HG02885 (cell line): ENCODE results near the gene RANBP9.

Experiments
- ATAC-seq: cut with Tn5 transposase; IDR thresholded peaks from one replicate; pipeline ENCODE4 v1.9.1; 2021; ENCODE audit warnings: mild to moderate bottlenecking; ENCODE audit not compliant: unreplicated experiment, poor library complexity

The RANBP9 gene

GRCh38 chr6:13613029-13613594 is 98.5 kb downstream of the RANBP9 start:
- ATAC-seq = no peak

- ATAC-seq = no peak
Measured at GRCh38 chr6:13611715-13612114, 99.9 kb downstream of the RANBP9 start.

- ATAC-seq = no peak
Measured at GRCh38 chr6:13605634-13606033, 106.0 kb downstream of the RANBP9 start.

- no peak for ATAC-seq
Measured at GRCh38 chr6:13604546-13605416, 106.9 kb downstream of the RANBP9 start.

- no peak for ATAC-seq
Measured at GRCh38 chr6:13604135-13604534, 107.5 kb downstream of the RANBP9 start.

- ATAC-seq = no peak
Measured at GRCh38 chr6:13600036-13600435, 111.6 kb downstream of the RANBP9 start.

- no peak for ATAC-seq
Measured at GRCh38 chr6:13597073-13597472, 114.6 kb downstream of the RANBP9 start.

- no peak for ATAC-seq
Measured at GRCh38 chr6:13593720-13594119, 117.9 kb downstream of the RANBP9 start.

GRCh38 chr6:13593103-13593502 is 118.5 kb downstream of the RANBP9 start:
- no peak for ATAC-seq

GRCh38 chr6:13591205-13591921 is 120.3 kb downstream of the RANBP9 start:
- ATAC-seq = no peak

GRCh38 chr6:13590574-13591153 is 121.0 kb downstream of the RANBP9 start:
- ATAC-seq = no peak

- ATAC-seq = no peak
Measured at GRCh38 chr6:13589801-13590200, 121.8 kb downstream of the RANBP9 start.

GRCh38 chr6:13586603-13587542 is 124.8 kb downstream of the RANBP9 start:
- ATAC-seq = no peak

- no peak for ATAC-seq
Measured at GRCh38 chr6:13581700-13582229, 129.9 kb downstream of the RANBP9 start.

GRCh38 chr6:13579911-13580310 is 131.7 kb downstream of the RANBP9 start:
- no peak for ATAC-seq

- no peak for ATAC-seq
Measured at GRCh38 chr6:13577926-13578325, 133.7 kb downstream of the RANBP9 start.

GRCh38 chr6:13576017-13576416 is 135.6 kb downstream of the RANBP9 start:
- no peak for ATAC-seq

- no peak for ATAC-seq
Measured at GRCh38 chr6:13575377-13575775, 136.3 kb downstream of the RANBP9 start.

- ATAC-seq = peak; percentile 67
Measured at GRCh38 chr6:13574571-13575376, 136.9 kb downstream of the RANBP9 start, which contains the start of gene SIRT5. SIRT5 (plus strand) TSS chr6:13574601; CDS start chr6:13584111, 9,510 bp downstream.
